ENCODE data around the gene MDK.

DNA sequence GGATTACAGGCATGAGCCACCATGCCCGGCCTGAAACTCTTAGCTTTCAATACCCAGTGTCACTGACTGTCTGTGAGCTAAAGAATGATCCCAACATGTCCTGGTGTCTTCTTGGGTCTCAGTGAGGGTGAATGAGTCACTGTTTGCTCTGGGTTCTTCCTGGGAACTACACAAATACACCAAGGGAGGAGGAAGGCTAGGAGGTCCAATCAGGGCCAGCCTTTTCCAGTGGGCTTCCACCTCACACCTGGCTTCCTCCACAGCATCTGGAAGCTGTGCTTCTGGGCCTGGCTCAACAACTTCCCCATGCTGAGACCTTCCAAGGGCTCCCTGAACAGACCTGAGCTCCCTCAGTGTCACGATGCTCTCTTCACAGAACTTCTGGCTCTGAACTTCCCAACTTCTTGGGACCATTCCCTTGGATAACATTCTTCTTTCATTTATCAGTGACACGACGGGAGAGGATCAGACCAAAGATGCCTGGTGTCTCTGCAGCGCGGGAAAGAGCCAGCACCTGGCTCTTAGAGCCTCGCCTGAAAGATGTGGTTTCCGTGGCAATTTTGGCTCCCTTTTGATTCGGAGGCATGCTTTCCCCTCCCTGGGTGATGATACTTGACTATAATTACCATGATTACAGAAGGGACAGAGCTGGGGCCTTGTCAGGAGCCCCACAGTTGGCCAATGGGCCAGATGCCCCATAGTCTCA is 32.4 kb downstream of the MDK start:
- TF ChIP-seq, protein P1, sequence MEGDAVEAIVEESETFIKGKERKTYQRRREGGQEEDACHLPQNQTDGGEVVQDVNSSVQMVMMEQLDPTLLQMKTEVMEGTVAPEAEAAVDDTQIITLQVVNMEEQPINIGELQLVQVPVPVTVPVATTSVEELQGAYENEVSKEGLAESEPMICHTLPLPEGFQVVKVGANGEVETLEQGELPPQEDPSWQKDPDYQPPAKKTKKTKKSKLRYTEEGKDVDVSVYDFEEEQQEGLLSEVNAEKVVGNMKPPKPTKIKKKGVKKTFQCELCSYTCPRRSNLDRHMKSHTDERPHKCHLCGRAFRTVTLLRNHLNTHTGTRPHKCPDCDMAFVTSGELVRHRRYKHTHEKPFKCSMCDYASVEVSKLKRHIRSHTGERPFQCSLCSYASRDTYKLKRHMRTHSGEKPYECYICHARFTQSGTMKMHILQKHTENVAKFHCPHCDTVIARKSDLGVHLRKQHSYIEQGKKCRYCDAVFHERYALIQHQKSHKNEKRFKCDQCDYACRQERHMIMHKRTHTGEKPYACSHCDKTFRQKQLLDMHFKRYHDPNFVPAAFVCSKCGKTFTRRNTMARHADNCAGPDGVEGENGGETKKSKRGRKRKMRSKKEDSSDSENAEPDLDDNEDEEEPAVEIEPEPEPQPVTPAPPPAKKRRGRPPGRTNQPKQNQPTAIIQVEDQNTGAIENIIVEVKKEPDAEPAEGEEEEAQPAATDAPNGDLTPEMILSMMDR (IDR thresholded peaks at IDR 0.05; ENCODE audit: poor library complexity, severe bottlenecking): no peak
- TF ChIP-seq EZH2 (IDR thresholded peaks at IDR 0.05; ENCODE audit: borderline replicate concordance, insufficient read depth, low read length, poor library complexity, severe bottlenecking) (no peak), MXI1 (conservative IDR thresholded peaks at IDR 0.05; ENCODE audit: poor library complexity, severe bottlenecking) (no peak), TAF1 (IDR thresholded peaks at IDR 0.05; ENCODE audit: low read depth) (no peak), EP300 (conservative IDR thresholded peaks at IDR 0.05; ENCODE audit: poor library complexity, severe bottlenecking) (no peak), POLR2AphosphoS5 (IDR thresholded peaks at IDR 0.05) (no peak)
- TF ChIP-seq, protein P2, sequence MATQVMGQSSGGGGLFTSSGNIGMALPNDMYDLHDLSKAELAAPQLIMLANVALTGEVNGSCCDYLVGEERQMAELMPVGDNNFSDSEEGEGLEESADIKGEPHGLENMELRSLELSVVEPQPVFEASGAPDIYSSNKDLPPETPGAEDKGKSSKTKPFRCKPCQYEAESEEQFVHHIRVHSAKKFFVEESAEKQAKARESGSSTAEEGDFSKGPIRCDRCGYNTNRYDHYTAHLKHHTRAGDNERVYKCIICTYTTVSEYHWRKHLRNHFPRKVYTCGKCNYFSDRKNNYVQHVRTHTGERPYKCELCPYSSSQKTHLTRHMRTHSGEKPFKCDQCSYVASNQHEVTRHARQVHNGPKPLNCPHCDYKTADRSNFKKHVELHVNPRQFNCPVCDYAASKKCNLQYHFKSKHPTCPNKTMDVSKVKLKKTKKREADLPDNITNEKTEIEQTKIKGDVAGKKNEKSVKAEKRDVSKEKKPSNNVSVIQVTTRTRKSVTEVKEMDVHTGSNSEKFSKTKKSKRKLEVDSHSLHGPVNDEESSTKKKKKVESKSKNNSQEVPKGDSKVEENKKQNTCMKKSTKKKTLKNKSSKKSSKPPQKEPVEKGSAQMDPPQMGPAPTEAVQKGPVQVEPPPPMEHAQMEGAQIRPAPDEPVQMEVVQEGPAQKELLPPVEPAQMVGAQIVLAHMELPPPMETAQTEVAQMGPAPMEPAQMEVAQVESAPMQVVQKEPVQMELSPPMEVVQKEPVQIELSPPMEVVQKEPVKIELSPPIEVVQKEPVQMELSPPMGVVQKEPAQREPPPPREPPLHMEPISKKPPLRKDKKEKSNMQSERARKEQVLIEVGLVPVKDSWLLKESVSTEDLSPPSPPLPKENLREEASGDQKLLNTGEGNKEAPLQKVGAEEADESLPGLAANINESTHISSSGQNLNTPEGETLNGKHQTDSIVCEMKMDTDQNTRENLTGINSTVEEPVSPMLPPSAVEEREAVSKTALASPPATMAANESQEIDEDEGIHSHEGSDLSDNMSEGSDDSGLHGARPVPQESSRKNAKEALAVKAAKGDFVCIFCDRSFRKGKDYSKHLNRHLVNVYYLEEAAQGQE (IDR thresholded peaks at IDR 0.05; ENCODE audit: borderline replicate concordance): no peak
